A673 (cell line): ENCODE results near the gene MYO1E. TPM values are rescaled to one million over a fixed set of nuclear protein-coding genes. Genes with fewer than 3 reads are reported as not detected.

Experiments used
- BruUV-seq: library from RNA; stranded (reverse); fragments of 400-500 nt; replicated peaks from 2 replicates; lab custom pipeline; 2021; lab: Mats Ljungman, UMichigan
- CTCF ChIA-PET: fragments of 300-600 bp; sonication (Branson Sonifier 250); formaldehyde crosslinking; loops from one replicate; lab custom pipeline; 2022; ENCODE audit warnings: antibody characterized with exemption; lab: Charles Lee
- POLR2A ChIA-PET: fragments of 300-600 bp; sonication (Branson Sonifier 250); formaldehyde crosslinking; loops from one replicate; lab custom pipeline; 2022; ENCODE audit warnings: antibody characterized with exemption; ENCODE audit not compliant: low non-redundant PET; lab: Charles Lee
- DNase-seq: peaks from one replicate; pipeline ENCODE4 v3.0.0-alpha.2; 2015; ENCODE audit warnings: low spot score
- H3K27ac ChIP-seq: fragments of 200-600 bp; sonication (generic); 2 replicates; pipeline ENCODE4 v1.5.1; 2016; ENCODE audit warnings: mixed run types, low read depth, mild to moderate bottlenecking, mixed read lengths, antibody characterized with exemption, low read length; ENCODE audit not compliant: poor library complexity, severe bottlenecking
- H3K27me3 ChIP-seq: fragments of 200-600 bp; sonication (generic); replicated peaks from 2 replicates; pipeline ENCODE4 v1.6.1; 2017; ENCODE audit warnings: mixed run types, low read depth, mild to moderate bottlenecking, mixed read lengths, antibody characterized with exemption, low read length; ENCODE audit not compliant: insufficient read depth, poor library complexity
- H3K36me3 ChIP-seq: fragments of 200-600 bp; sonication (generic); 2 replicates; pipeline ENCODE4 v1.6.1; 2016; ENCODE audit warnings: mixed run types, mild to moderate bottlenecking, mixed read lengths, antibody characterized with exemption, low read length; ENCODE audit not compliant: insufficient read depth, poor library complexity, severe bottlenecking
- H3K4me1 ChIP-seq: fragments of 200-600 bp; sonication (generic); 2 replicates; pipeline ENCODE4 v1.6.1; 2017; ENCODE audit warnings: mixed run types, mild to moderate bottlenecking, mixed read lengths, antibody characterized with exemption, low read length; ENCODE audit not compliant: insufficient read depth, poor library complexity, severe bottlenecking
- H3K4me3 ChIP-seq: fragments of 200-600 bp; sonication (generic); 2 replicates; pipeline ENCODE4 v1.5.1; 2016; ENCODE audit warnings: low read depth, mixed run types, mild to moderate bottlenecking, mixed read lengths, low read length; ENCODE audit not compliant: poor library complexity, severe bottlenecking
- H3K9me3 ChIP-seq: fragments of 200-600 bp; sonication (generic); 2 replicates; pipeline ENCODE4 v1.6.1; 2016; ENCODE audit warnings: mixed run types, low read depth, mild to moderate bottlenecking, mixed read lengths, antibody characterized with exemption, low read length; ENCODE audit not compliant: poor library complexity, severe bottlenecking
- EZH2 ChIP-seq: fragments of 200-600 bp; sonication (generic); IDR thresholded peaks from 2 replicates; pipeline ENCODE4 v1.6.1; 2017; ENCODE audit warnings: borderline replicate concordance, low read depth, mild to moderate bottlenecking, mixed read lengths, antibody characterized with exemption, low read length; ENCODE audit not compliant: poor library complexity, severe bottlenecking
- intact Hi-C: fragments of 100-400 bp; cut with micrococcal nuclease; formaldehyde crosslinking; loops from one replicate; pipeline ENCODE4 v1.10.0; 2022; ENCODE audit not compliant: unreplicated experiment
- total RNA-seq: library from RNA; stranded (reverse); gene quantifications from 2 replicates; pipeline ENCODE4 v1.2.3, GENCODE V29; 2021
- TF ChIP-seq, protein P1 (sequence below): fragments of 300-800, 200-600 bp; sonication (generic); conservative IDR thresholded peaks from 2 replicates; pipeline ENCODE4 v1.5.1; 2017; ENCODE audit warnings: low read depth, mild to moderate bottlenecking, antibody characterized with exemption, low read length, moderate library complexity, mixed read lengths

The MYO1E gene
- total RNA-seq, 1 experiment from 2014 or later, result 7.9 TPM

DNA sequence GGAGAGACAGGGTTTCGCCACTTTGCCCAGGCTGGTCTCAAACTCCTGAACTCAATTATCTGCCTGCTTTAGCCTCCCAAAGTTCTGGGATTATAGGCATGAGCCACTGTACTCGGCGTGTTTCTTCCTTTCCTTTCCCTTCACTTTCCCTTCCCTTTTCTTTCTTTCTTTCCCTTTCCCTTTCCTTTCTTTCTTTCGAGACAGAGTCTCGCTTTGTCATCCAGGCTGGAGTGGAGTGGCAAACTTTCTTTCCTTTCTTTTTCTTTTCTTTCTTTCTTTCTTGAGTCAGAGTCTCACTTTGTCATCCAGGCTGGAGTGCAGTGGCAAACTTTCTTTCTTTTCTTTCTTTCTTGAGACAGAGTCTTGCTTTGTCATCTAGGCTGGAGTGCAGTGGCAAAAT, 183.4 kb downstream of the MYO1E start:
- Histone ChIP-seq H3K9me3 (no peaks in the 10 kb centered on the region), H3K4me3 (no peak overlapping the region), H3K36me3 (no peaks in the 10 kb centered on the region), H3K4me1 (no peaks in the 10 kb centered on the region), H3K27ac (no peak overlapping the region), H3K27me3 (no peaks in the 10 kb centered on the region)
- no TSS peak for BruUV-seq
- no peak for TF ChIP-seq EZH2
- TF ChIP-seq, protein P1, sequence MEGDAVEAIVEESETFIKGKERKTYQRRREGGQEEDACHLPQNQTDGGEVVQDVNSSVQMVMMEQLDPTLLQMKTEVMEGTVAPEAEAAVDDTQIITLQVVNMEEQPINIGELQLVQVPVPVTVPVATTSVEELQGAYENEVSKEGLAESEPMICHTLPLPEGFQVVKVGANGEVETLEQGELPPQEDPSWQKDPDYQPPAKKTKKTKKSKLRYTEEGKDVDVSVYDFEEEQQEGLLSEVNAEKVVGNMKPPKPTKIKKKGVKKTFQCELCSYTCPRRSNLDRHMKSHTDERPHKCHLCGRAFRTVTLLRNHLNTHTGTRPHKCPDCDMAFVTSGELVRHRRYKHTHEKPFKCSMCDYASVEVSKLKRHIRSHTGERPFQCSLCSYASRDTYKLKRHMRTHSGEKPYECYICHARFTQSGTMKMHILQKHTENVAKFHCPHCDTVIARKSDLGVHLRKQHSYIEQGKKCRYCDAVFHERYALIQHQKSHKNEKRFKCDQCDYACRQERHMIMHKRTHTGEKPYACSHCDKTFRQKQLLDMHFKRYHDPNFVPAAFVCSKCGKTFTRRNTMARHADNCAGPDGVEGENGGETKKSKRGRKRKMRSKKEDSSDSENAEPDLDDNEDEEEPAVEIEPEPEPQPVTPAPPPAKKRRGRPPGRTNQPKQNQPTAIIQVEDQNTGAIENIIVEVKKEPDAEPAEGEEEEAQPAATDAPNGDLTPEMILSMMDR, result no peak
- ChIA-PET POLR2A (no interaction called here), CTCF (no interaction called here)
- intact Hi-C loops, result no loop called here
- DNase-seq, result no peak

DNA sequence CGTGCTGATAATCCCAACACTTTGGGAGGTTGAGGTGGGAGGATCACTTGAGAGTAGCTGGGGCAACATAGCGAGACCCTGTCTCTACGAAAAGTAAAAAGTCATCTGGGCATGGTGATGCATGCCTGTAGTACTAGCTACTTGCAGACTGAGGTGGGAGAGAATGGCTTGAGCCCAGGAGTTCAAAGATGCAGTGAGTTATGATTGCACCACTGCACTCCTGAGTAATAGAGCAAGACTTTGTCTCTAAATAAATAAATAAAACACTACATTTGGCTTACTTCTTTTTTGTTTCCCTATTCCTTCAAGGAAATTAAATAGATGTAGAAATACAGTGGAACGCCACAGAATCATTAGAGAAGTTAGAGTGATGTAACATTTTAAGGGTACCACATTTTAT, 186.2 kb downstream of the MYO1E start:
- no peak for DNase-seq
- no peak for TF ChIP-seq EZH2
- TF ChIP-seq, protein P1, result no peak
- POLR2A ChIA-PET, result no interaction called here
- intact Hi-C loops, result no loop called here
- peaks cover 7% of the 10 kb centered on the region for H3K9me3 ChIP-seq
- H3K4me3 ChIP-seq, result no peak overlapping the region
- CTCF ChIA-PET, result no interaction called here
- no peaks in the 10 kb centered on the region for H3K27me3 ChIP-seq
- no TSS peak for BruUV-seq
- no peak overlapping the region for H3K27ac ChIP-seq
- H3K4me1 ChIP-seq, result no peaks in the 10 kb centered on the region
- H3K36me3 ChIP-seq, result no peaks in the 10 kb centered on the region

DNA sequence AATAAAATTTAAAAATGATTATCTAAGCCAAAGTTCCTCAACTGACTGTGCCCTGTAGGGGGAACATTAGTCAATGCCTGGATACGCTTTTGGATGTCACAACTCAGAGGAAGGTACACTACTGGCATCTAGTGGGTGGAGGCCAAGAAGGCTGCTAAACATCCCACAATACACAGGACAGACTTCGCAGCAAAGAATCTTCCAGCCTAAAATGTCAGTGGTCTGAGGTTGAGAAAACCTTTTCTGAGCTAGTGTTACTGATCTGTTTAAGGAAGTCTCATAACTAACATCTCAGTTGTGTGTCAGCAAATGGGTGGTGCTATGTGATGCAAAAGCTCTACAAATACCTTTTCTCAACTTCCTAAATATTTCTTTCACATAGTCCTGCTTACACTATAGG, 186.9 kb downstream of the MYO1E start:
- CTCF ChIA-PET, result no interaction called here
- H3K36me3 ChIP-seq, result no peaks in the 10 kb centered on the region

More for the DNA sequence above, 186.9 kb downstream of the MYO1E start:
- H3K27ac ChIP-seq, result no peak overlapping the region
- DNase-seq, result peak; percentile 15
- POLR2A ChIA-PET, result no interaction called here
- TF ChIP-seq EZH2, result no peak
- TF ChIP-seq, protein P1, result 0 out of 2 replicates have a peak, but pooled peaks have one; percentile 27
- intact Hi-C loops, result no loop called here
- H3K9me3 ChIP-seq, result peaks cover 8% of the 10 kb centered on the region
- no TSS peak for BruUV-seq
- H3K27me3 ChIP-seq, result no peaks in the 10 kb centered on the region
- no peak overlapping the region for H3K4me3 ChIP-seq
- no peaks in the 10 kb centered on the region for H3K4me1 ChIP-seq
